MCF 10A (cell line): ENCODE data around the gene TYMS. TPM values are rescaled to one million over a fixed set of nuclear protein-coding genes. Genes with fewer than 3 reads are reported as not detected.

Source experiments
- BruUV-seq: library from RNA; stranded (reverse); fragments of 400-500 nt; replicated peaks from 2 replicates; lab custom pipeline; 2021; lab: Mats Ljungman, UMichigan
- CTCF ChIA-PET: fragments of 300-600 bp; sonication (Branson Sonifier 250); formaldehyde crosslinking; extraction: SDS; loops from one replicate; lab custom pipeline; 2021; ENCODE audit warnings: antibody characterized with exemption, inconsistent platforms; lab: Yijun Ruan, JAX
- POLR2A ChIA-PET: fragments of 300-600, 350-650 bp; sonication (Branson Sonifier 250); formaldehyde crosslinking; extraction: SDS; loops from one replicate; lab custom pipeline; 2020; ENCODE audit warnings: antibody characterized with exemption, inconsistent platforms; lab: Yijun Ruan, JAX
- DNase-seq: peaks from one replicate; pipeline ENCODE4 v3.0.0-alpha.2; 2018; ENCODE audit not compliant: unreplicated experiment
- H3K27ac Mint-ChIP-seq: one replicate; pipeline ENCODE4 v1.8.0; 2022; ENCODE audit warnings: mild to moderate bottlenecking, low read depth, mixed read lengths; ENCODE audit not compliant: unreplicated experiment
- H3K27me3 Mint-ChIP-seq: one replicate; pipeline ENCODE4 v1.8.0; 2022; ENCODE audit warnings: mixed read lengths; ENCODE audit not compliant: insufficient read depth, unreplicated experiment
- H3K36me3 Mint-ChIP-seq: one replicate; pipeline ENCODE4 v1.8.0; 2022; ENCODE audit warnings: mild to moderate bottlenecking, moderate library complexity, mixed read lengths; ENCODE audit not compliant: insufficient read depth, unreplicated experiment
- H3K4me1 Mint-ChIP-seq: one replicate; pipeline ENCODE4 v1.8.0; 2022; ENCODE audit warnings: mixed read lengths; ENCODE audit not compliant: insufficient read depth, unreplicated experiment
- H3K4me3 Mint-ChIP-seq: one replicate; pipeline ENCODE4 v1.8.0; 2022; ENCODE audit warnings: mild to moderate bottlenecking, moderate library complexity, mixed read lengths; ENCODE audit not compliant: unreplicated experiment
- H3K9me3 Mint-ChIP-seq: one replicate; pipeline ENCODE4 v1.8.0; 2022; ENCODE audit warnings: mixed read lengths; ENCODE audit not compliant: unreplicated experiment
- intact Hi-C: fragments of 100-400 bp; cut with micrococcal nuclease; formaldehyde crosslinking; loops from 2 replicates; pipeline ENCODE4 v1.14.1; 2022
- total RNA-seq: library from RNA; stranded (reverse); gene quantifications from 2 replicates; pipeline ENCODE4 v1.2.3, GENCODE V29; 2022
- TF ChIP-seq, protein P1 (sequence below): fragments of 200-600 bp; IDR thresholded peaks from one replicate; pipeline ENCODE4 v1.8.0; 2022; ENCODE audit warnings: antibody characterized with exemption, mild to moderate bottlenecking; ENCODE audit not compliant: unreplicated experiment

The TYMS gene
- total RNA-seq, 1 experiment from 2014 or later, result 57.0 TPM

DNA sequence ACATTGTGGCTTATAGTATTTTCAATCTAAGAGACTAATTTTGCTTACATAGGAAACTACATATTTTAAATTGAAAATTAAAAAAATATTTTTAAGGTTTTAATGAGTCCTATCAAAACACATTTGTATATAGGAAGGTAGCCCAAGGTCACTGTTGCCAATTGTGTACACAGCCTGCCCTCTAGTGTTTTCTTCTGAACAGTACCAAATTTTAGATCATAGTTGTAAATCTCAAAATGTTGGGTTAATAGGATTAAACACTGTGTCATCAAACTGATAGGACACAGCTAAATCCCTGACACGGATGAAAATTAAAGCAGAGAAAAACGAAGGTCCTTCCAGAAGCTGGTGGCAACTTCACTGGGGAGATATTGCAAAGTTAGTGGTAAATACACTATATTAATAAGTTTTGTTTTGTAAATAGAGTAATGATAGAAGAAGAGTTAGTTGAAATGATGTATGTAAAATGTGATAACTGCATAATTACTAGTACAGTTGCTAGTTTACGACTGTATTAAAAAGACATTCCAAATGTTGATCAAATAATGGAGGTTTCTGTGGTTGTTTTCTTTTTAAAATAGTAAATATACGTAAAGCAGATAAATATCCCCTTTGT lies 41.0 kb upstream of the TYMS start:
- H3K4me1 Mint-ChIP-seq, result peaks cover 10% of the 10 kb centered on the region
- H3K36me3 Mint-ChIP-seq, result no peaks in the 10 kb centered on the region
- no peaks in the 10 kb centered on the region for H3K9me3 Mint-ChIP-seq
- peaks cover 22% of the 10 kb centered on the region for H3K27me3 Mint-ChIP-seq
- ChIA-PET CTCF (interaction anchor here (0.6 to 6.6 kb wide), 21 partner anchors 9 to 376 kb away, joined by 3 to 45 read pairs (median 5); partner anchors contain the start of gene THOC1), POLR2A (interaction anchor here (1.7 kb wide), 1 partner anchor 12 kb away, joined by 5 read pairs; no protein-coding TSS in a partner anchor)
- intact Hi-C loops, result loop anchor here (1.0 kb wide), 3 partner anchors 19 to 330 kb away; no protein-coding TSS in a partner anchor
- no TSS peak for BruUV-seq
- no peak overlapping the region for H3K27ac Mint-ChIP-seq
- peak; percentile 54 for DNase-seq
- TF ChIP-seq, protein P1, sequence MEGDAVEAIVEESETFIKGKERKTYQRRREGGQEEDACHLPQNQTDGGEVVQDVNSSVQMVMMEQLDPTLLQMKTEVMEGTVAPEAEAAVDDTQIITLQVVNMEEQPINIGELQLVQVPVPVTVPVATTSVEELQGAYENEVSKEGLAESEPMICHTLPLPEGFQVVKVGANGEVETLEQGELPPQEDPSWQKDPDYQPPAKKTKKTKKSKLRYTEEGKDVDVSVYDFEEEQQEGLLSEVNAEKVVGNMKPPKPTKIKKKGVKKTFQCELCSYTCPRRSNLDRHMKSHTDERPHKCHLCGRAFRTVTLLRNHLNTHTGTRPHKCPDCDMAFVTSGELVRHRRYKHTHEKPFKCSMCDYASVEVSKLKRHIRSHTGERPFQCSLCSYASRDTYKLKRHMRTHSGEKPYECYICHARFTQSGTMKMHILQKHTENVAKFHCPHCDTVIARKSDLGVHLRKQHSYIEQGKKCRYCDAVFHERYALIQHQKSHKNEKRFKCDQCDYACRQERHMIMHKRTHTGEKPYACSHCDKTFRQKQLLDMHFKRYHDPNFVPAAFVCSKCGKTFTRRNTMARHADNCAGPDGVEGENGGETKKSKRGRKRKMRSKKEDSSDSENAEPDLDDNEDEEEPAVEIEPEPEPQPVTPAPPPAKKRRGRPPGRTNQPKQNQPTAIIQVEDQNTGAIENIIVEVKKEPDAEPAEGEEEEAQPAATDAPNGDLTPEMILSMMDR, result peak; percentile 69
- no peak overlapping the region for H3K4me3 Mint-ChIP-seq

DNA sequence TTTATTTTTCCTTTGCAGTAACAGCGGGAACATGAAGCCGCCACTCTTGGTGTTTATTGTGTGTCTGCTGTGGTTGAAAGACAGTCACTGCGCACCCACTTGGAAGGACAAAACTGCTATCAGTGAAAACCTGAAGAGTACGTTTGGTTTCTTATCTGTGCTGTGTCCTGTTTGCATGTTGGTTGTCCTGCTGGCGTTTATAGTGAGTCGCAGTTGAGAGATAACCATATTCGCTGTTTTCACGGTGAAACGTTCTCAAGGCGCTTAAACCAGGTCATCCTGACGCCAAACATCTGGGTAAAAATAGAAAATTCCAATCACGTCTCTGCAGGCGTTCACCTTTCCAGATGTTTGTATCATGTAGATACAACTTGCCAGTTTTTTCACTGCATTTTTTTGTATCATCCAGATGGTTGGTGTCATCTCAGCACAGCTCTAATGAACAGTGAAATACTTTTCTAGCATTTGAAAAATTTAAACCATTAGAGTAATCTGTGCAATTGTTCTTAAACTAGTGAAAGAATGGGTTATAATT lies 39.4 kb upstream of the TYMS start:
- H3K9me3 Mint-ChIP-seq, result no peaks in the 10 kb centered on the region
- TF ChIP-seq, protein P1, result no peak
- no peak overlapping the region for H3K4me3 Mint-ChIP-seq
- H3K36me3 Mint-ChIP-seq, result peaks cover 6% of the 10 kb centered on the region
- no TSS peak for BruUV-seq
- intact Hi-C loops, result no loop called here
- H3K27ac Mint-ChIP-seq, result no peak overlapping the region
- ChIA-PET CTCF (interaction anchor here (0.6 to 16.1 kb wide), 10 partner anchors 8 to 353 kb away, joined by 3 to 266 read pairs (median 5); no protein-coding TSS in a partner anchor), POLR2A (interaction anchor here (0.6 to 0.9 kb wide), 2 partner anchors 211 to 309 kb away, joined by 3 read pairs; no protein-coding TSS in a partner anchor)
- DNase-seq, result no peak
- H3K27me3 Mint-ChIP-seq, result peaks cover 22% of the 10 kb centered on the region
- peaks cover 10% of the 10 kb centered on the region for H3K4me1 Mint-ChIP-seq

GRCh38 chr18:618618-619017 lies 38.8 kb upstream of the TYMS start:
- no peak for DNase-seq
- peaks cover 22% of the 10 kb centered on the region for H3K27me3 Mint-ChIP-seq
- peaks cover 6% of the 10 kb centered on the region for H3K36me3 Mint-ChIP-seq
- no peak overlapping the region for H3K4me3 Mint-ChIP-seq
- no TSS peak for BruUV-seq
- TF ChIP-seq, protein P1, result no peak
- POLR2A ChIA-PET, result interaction anchor here (0.9 to 1.0 kb wide), 2 partner anchors 309 to 461 kb away, joined by 3 to 4 read pairs; partner anchors contain the start of gene USP14
- intact Hi-C loops, result no loop called here
- peaks cover 10% of the 10 kb centered on the region for H3K4me1 Mint-ChIP-seq
- no peak overlapping the region for H3K27ac Mint-ChIP-seq
- no peaks in the 10 kb centered on the region for H3K9me3 Mint-ChIP-seq
- CTCF ChIA-PET, result interaction anchor here (0.5 to 16.1 kb wide), 8 partner anchors 7 to 354 kb away, joined by 3 to 266 read pairs (median 5); no protein-coding TSS in a partner anchor
